HL-60 (cell line): Measurements from ENCODE around the gene PACS1.

Experiments used
- GABPA ChIP-seq: IDR thresholded peaks from 2 replicates; pipeline ENCODE4 v1.6.1; 2012; ENCODE audit warnings: low read depth
- POLR2AphosphoS5 ChIP-seq: IDR thresholded peaks from 2 replicates; pipeline ENCODE4 v1.6.1; 2012; ENCODE audit warnings: low read depth
- SPI1 ChIP-seq: IDR thresholded peaks from 2 replicates; pipeline ENCODE4 v1.6.1; 2012; ENCODE audit warnings: low read depth, mild to moderate bottlenecking, borderline replicate concordance
- TF ChIP-seq, protein P1 (sequence below): IDR thresholded peaks from one replicate; pipeline ENCODE4 v1.5.1; 2011; ENCODE audit warnings: low read length, control low read depth, inconsistent platforms; ENCODE audit not compliant: insufficient read depth
- TF ChIP-seq, protein P2 (sequence below): IDR thresholded peaks from 2 replicates; pipeline ENCODE4 v1.6.1; 2012; ENCODE audit warnings: low read depth; ENCODE audit not compliant: insufficient replicate concordance

DNA sequence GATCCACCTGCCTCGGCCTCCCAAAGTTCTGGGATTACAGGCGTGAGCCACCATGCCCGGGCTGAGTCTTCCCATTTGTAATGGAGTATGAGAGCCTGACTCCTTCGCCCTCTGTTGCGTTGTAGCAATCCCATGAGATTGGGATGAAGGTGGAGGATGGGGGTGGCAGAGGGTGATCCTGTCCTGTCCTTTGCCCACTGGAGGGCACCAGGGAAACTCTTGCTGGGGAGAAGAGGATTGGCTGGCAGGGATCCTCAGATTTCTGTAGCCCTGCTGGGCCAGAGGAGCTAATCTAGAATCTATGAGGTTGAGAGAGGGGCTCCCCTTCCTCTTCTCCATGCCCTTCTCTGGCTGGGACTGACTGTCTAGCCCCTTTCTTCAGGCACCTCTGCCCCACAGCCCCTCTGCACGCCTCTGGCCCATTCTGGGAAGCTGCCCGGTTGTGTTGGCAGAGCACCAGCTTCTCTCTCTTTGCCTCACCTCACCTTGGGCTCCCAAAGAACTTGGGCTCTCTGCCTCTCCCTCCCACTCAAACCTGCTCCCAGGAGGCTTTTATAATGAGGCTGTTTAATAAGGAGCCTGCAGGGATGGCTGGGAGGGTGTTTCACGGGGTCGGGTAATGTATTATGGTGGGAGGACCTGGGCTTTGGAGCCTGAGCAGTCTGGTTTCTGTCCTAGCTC is 34.3 kb upstream of the PACS1 start:
- TF ChIP-seq, protein P1, sequence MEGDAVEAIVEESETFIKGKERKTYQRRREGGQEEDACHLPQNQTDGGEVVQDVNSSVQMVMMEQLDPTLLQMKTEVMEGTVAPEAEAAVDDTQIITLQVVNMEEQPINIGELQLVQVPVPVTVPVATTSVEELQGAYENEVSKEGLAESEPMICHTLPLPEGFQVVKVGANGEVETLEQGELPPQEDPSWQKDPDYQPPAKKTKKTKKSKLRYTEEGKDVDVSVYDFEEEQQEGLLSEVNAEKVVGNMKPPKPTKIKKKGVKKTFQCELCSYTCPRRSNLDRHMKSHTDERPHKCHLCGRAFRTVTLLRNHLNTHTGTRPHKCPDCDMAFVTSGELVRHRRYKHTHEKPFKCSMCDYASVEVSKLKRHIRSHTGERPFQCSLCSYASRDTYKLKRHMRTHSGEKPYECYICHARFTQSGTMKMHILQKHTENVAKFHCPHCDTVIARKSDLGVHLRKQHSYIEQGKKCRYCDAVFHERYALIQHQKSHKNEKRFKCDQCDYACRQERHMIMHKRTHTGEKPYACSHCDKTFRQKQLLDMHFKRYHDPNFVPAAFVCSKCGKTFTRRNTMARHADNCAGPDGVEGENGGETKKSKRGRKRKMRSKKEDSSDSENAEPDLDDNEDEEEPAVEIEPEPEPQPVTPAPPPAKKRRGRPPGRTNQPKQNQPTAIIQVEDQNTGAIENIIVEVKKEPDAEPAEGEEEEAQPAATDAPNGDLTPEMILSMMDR: no peak
- TF ChIP-seq GABPA: no peak
- TF ChIP-seq, protein P2, sequence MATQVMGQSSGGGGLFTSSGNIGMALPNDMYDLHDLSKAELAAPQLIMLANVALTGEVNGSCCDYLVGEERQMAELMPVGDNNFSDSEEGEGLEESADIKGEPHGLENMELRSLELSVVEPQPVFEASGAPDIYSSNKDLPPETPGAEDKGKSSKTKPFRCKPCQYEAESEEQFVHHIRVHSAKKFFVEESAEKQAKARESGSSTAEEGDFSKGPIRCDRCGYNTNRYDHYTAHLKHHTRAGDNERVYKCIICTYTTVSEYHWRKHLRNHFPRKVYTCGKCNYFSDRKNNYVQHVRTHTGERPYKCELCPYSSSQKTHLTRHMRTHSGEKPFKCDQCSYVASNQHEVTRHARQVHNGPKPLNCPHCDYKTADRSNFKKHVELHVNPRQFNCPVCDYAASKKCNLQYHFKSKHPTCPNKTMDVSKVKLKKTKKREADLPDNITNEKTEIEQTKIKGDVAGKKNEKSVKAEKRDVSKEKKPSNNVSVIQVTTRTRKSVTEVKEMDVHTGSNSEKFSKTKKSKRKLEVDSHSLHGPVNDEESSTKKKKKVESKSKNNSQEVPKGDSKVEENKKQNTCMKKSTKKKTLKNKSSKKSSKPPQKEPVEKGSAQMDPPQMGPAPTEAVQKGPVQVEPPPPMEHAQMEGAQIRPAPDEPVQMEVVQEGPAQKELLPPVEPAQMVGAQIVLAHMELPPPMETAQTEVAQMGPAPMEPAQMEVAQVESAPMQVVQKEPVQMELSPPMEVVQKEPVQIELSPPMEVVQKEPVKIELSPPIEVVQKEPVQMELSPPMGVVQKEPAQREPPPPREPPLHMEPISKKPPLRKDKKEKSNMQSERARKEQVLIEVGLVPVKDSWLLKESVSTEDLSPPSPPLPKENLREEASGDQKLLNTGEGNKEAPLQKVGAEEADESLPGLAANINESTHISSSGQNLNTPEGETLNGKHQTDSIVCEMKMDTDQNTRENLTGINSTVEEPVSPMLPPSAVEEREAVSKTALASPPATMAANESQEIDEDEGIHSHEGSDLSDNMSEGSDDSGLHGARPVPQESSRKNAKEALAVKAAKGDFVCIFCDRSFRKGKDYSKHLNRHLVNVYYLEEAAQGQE: no peak
- no peak for TF ChIP-seq POLR2AphosphoS5
- TF ChIP-seq SPI1: no peak
